Measurements from ENCODE around the gene BICD2.

- TF ChIP-seq CTCF (IDR thresholded peaks at IDR 0.05) (no peak), EZH2 (IDR thresholded peaks at IDR 0.05; ENCODE audit: borderline replicate concordance, insufficient read depth, low read depth, low read length, poor library complexity, severe bottlenecking) (no peak)
These were observed 50.6 kb downstream of the BICD2 start for GRCh38 chr9:92714016-92714415.
